ENCODE measurements around the gene LRATD1. TPM values are rescaled to one million over a fixed set of nuclear protein-coding genes. Genes with fewer than 3 reads are reported as not detected.

LRATD1 gene
- total and polyA plus RNA-seq, 9 of the 15 experiments (the other 6 are each of a cell fraction or from before 2014, with no cell fraction given): 0.36 to 6.5 (median 2.8) TPM

DNA sequence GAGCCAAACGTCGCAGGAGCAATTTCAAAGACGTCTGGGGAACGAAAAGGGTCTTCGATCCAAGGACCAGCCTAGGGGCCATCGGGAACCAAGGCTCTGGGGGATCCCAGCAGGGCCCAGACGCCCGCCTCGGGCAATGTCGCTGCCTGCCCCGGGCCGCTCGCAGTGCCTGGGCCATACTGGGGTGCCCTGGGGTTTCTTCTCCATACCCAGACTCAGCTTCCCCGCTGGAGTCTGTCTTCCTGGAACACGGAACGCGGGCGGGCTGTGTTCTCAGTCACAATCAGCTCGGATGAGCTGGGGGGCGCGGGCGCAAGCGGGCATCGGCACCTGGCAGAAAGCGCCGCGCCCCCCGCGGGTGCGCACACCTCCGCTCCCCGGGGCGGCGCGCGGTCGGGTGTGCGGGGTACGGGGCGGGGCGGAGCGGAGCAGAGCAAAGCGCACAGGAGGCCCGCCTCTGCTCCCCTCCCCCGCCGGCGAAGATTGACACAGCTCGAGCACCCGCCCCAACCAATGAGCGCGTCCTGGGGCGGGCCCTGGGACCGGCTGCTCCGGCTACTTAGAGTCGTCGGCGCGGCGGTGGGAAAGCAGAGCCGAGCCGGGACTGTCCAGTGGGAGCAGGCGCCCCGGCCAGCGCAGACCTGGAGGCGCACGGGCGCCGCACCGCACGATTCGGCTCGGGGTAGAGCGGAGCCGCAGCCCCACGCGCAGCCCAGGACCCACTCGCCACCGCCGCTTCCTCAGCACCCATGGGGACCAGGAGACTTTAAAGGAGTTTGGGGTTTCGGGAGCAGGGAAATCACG, at the start of gene LRATD1 (continued):
- TF ChIP-seq ZBTB34 (CRISPR knock-in tag; IDR thresholded peaks at IDR 0.05): no peak
- TF ChIP-seq POLR2H (tag; IDR thresholded peaks at IDR 0.05; ENCODE audit: low read depth): no peak
- TF ChIP-seq, protein P1, sequence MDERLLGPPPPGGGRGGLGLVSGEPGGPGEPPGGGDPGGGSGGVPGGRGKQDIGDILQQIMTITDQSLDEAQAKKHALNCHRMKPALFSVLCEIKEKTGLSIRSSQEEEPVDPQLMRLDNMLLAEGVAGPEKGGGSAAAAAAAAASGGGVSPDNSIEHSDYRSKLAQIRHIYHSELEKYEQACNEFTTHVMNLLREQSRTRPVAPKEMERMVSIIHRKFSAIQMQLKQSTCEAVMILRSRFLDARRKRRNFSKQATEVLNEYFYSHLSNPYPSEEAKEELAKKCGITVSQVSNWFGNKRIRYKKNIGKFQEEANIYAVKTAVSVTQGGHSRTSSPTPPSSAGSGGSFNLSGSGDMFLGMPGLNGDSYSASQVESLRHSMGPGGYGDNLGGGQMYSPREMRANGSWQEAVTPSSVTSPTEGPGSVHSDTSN (CRISPR knock-in tag; IDR thresholded peaks at IDR 0.05; ENCODE audit: low read depth): 0 out of 2 replicates have a peak, but pooled peaks have one; percentile 24
- TF ChIP-seq, protein P1 (tag; conservative IDR thresholded peaks at IDR 0.05; ENCODE audit: low read depth): no peak
- peak; percentile 49 to 60 for TF ChIP-seq NRF1 (conservative IDR thresholded peaks at IDR 0.05 in 1 of 2, IDR thresholded peaks at IDR 0.05 in 1 of 2)
- TF ChIP-seq, protein P2, sequence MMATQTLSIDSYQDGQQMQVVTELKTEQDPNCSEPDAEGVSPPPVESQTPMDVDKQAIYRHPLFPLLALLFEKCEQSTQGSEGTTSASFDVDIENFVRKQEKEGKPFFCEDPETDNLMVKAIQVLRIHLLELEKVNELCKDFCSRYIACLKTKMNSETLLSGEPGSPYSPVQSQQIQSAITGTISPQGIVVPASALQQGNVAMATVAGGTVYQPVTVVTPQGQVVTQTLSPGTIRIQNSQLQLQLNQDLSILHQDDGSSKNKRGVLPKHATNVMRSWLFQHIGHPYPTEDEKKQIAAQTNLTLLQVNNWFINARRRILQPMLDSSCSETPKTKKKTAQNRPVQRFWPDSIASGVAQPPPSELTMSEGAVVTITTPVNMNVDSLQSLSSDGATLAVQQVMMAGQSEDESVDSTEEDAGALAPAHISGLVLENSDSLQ (IDR thresholded peaks at IDR 0.05): peak; percentile 94
- no peak for TF ChIP-seq MLX (CRISPR knock-in tag; conservative IDR thresholded peaks at IDR 0.05)
- no peak for TF ChIP-seq SMAD3 (CRISPR knock-in tag; conservative IDR thresholded peaks at IDR 0.05)
- no peak for TF ChIP-seq BRF1 (IDR thresholded peaks at IDR 0.05; ENCODE audit: borderline replicate concordance, extremely low read depth, insufficient read length)
- TF ChIP-seq MBD2 (IDR thresholded peaks at IDR 0.05; ENCODE audit: borderline replicate concordance, low read depth): no peak; the same call in 1 of the 2 replicates
- no peak for TF ChIP-seq U2AF2 (optimal IDR thresholded peaks at IDR 0.05; ENCODE audit: low read depth, low read length)
- TF ChIP-seq, protein P3, sequence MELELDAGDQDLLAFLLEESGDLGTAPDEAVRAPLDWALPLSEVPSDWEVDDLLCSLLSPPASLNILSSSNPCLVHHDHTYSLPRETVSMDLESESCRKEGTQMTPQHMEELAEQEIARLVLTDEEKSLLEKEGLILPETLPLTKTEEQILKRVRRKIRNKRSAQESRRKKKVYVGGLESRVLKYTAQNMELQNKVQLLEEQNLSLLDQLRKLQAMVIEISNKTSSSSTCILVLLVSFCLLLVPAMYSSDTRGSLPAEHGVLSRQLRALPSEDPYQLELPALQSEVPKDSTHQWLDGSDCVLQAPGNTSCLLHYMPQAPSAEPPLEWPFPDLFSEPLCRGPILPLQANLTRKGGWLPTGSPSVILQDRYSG (tag; conservative IDR thresholded peaks at IDR 0.05; ENCODE audit: low read depth): no peak

All from K562 (cell line).